GM12873 (cell line): ENCODE data around the gene PEPD.

ENCODE experiments used
- CTCF ChIP-seq: IDR thresholded peaks from 2 replicates; pipeline ENCODE4 v1.5.1; 2012; ENCODE audit warnings: low read depth, mild to moderate bottlenecking, moderate library complexity, low read length, control low read depth; ENCODE audit not compliant: insufficient read depth; ENCODE audit errors: missing control alignments

Gene PEPD

GRCh38 chr19:33527125-33527524, 5.5 kb upstream of the PEPD start:
- TF ChIP-seq CTCF = no peak

GRCh38 chr19:33524024-33524664, 2.6 kb upstream of the PEPD start:
- no peak for TF ChIP-seq CTCF

- no peak for TF ChIP-seq CTCF
Measured at GRCh38 chr19:33523167-33523566, 1.6 kb upstream of the PEPD start.

GRCh38 chr19:33522371-33522662, 726 bp upstream of the PEPD start:
- TF ChIP-seq CTCF = no peak

GRCh38 chr19:33520844-33521479, 629 bp downstream of the PEPD start:
- no peak for TF ChIP-seq CTCF

GRCh38 chr19:33520048-33520643, 1.4 kb downstream of the PEPD start:
- no peak for TF ChIP-seq CTCF

- no peak for TF ChIP-seq CTCF
Measured at GRCh38 chr19:33519416-33519815, 2.2 kb downstream of the PEPD start.
